GM18519 (cell line): ENCODE results near the gene TEKT3.

Experiments used
- ATAC-seq: cut with Tn5 transposase; IDR thresholded peaks from one replicate; pipeline ENCODE4 v1.9.1; 2021; ENCODE audit warnings: mild to moderate bottlenecking, moderate library complexity; ENCODE audit not compliant: unreplicated experiment, low FRiP score

Gene TEKT3

GRCh38 chr17:15350777-15351477, 9.5 kb upstream of the TEKT3 start:
- ATAC-seq: no peak

DNA sequence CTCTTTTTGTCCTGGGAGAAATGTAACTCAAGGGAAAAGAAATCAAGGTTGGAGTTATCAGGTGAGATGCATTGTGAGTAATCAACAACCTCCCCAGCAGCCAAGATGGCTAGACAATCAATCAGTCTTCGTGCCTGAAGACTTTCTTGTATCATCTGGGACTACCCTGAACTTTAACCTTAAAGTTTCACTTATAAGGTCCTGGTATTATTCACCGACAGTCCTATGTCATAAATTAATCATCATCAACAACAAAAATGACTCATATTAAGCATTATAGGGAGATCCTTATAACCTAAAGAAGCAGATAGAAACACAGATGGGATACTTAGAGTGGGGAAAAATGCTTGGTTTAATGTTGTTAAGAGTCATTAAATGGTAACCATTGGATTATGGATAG, 7.7 kb upstream of the TEKT3 start:
- ATAC-seq: no peak

- no peak for ATAC-seq
These were observed 6.6 kb upstream of the TEKT3 start for GRCh38 chr17:15348021-15348420.

DNA sequence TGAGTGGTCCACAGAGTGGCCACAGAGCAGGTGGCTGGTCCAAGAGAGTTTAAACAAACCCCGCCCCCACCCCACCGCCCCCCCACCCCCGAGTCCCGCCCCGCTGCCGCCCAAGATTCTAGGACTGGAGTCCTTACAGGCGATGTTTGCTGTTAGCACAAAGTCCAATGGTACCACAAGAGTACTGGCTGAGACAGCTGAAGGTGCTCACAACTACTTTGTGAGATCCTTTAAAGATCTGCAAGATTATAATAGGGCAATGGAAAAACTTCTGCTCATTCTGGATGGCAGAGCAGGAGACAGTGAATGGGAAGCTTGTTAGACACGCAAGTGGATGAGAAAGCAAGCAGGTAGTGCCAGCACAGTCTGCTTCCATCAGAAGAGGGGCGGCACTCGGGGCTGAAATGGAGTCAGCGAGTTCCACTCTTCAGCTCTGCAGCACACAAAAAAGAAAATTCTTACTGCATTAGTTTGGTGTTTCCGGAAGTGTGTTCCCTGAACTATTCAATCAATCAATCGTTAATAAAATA, 4.7 kb upstream of the TEKT3 start:
- ATAC-seq: no peak

DNA sequence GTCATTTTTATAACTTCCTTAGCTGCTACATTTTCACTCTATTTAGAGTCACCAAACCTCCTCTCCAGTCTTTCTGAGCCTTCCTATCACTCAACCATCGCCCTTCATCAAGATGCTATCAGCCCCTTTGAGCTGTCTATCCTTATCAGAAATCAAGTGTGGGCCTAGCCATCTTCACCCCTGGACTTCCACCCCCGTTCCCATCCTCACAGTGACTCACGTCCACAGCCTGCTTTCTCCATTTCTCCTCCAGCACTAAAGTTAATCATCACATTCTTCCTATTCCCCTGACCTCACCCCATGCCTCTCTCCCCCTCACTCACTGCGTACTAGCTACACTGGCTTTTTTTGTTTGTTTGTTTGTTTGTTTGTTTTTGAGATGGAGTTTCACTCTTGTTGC, 2.4 kb upstream of the TEKT3 start:
- ATAC-seq: no peak

DNA sequence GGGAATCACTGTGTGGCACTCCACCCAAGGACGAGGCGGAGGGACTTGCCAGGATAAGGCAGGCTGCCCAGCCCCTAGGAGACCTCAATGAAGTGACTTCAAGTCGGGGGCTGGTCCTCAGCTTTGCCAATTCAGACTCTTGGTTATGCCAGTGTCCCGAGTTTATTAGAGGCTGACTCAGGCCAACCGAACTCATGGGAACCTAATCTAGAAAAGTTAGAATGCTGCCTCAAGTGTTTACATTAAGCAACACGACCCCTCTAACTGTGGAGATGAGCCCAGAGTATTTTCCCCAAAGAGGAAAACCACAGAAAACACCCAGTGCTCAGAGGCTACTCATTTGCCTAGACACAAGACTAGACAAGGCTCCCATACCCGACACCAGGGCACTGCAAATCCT, 1.1 kb upstream of the TEKT3 start:
- ATAC-seq: no peak

GRCh38 chr17:15341966-15342365, 569 bp upstream of the TEKT3 start:
- no peak for ATAC-seq

DNA sequence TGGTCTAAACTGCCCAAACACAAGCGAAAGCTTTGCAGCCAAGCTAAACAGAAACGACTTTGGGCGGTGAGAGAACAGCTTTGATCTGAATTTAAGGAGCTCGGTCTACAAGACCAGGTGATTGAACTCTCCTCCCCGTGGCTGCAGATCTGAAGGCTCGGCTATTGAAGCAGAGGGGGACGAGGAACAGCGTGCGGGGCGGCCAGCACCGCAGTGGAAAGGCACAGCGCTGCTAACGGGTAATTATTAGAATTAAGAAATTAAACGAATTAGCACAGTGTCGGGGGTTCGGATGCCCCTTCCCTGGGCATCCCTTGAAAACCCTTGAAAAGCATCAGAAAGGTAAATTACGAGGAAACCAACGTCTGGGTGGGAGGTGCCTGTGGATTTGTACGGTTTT, 431 bp downstream of the TEKT3 start:
- ATAC-seq: no peak

GRCh38 chr17:15335446-15335845, 6.0 kb downstream of the TEKT3 start:
- ATAC-seq: no peak

GRCh38 chr17:15334266-15334665, 7.1 kb downstream of the TEKT3 start:
- no peak for ATAC-seq

DNA sequence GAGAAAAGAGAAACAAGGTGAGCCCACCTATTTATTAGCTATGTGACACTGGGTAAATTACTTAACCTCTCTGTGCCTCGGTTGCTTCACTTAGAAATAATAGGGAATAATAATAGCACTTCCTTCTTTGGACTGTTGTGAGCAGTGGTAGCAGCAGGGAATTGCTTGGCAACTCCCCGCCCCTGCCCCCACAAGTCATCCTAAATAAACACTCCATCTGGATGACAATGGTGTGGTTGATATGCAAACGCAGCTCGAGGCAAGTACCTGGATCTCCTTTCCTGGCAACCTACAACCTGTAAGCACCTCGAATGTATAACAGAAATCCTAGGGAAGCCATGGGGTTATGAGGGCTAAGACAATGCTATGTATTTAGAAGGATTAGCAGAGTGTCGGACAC, 9.1 kb downstream of the TEKT3 start:
- no peak for ATAC-seq

DNA sequence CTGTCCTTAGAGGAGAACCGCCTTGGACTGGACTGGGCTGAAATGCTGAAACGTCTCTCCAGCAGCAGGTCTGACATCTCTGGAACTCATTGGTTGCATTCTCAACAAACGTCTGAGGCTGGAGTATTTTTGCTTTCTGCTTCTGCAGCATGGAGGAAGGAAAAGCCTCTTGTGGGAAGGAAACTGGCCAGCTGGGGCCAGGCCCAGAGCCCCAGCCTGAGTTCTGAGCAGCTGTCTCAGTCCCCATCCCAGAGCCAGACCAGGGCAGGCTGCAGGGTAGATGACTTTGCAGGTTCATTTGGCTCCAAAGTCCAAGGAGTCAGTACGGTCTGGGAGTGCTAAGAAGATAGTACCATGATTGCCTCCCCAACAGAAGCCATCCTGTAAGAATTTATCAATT, 18.3 kb downstream of the TEKT3 start:
- no peak for ATAC-seq

GRCh38 chr17:15321556-15322251, 19.7 kb downstream of the TEKT3 start:
- no peak for ATAC-seq

DNA sequence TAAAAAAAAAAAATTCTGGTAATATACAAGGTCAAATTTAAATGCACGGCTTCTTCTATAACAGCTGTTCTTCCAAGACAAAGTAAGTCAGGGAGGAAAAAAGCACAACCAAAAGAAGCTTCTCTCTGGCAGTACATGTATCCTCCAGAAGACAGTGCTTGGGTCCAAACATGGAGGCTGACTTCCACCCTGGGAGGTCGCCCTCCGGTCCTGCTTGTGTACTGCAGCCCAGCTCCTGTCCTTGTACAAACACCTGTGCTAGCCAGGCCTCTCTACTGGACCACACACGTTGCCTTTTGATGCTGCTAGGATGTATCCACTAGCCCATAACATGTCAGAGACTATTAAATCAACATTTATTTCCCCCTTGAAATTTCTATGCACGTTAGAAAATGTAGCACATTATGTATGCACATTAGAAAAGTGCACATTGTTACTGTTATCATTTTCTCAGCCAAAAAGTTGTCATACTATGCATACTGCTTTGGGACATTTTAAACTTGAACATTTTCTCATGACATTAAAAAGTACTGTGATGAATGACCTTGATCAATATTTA, 21.9 kb downstream of the TEKT3 start:
- no peak for ATAC-seq

GRCh38 chr17:15311996-15312395, 29.4 kb downstream of the TEKT3 start:
- no peak for ATAC-seq

DNA sequence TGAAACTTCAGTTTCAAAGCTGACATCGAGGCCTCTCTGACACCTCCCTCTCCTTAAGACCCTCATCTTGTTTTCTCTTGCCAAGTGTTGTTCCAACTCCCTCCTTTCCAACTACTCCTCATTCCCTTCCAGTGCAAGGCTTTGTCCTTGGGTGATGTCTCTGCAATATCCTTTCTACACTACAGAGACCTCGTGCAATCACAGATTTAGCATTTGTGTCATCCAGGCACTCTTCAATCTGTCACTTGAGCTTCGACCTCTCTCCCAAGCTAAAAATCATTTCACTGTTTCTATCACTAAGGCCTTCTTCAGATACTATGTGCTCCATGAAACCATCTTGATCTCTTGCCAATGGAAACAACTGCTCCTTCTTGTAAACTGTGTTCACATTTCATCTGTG, 31.6 kb downstream of the TEKT3 start:
- ATAC-seq: no peak

- no peak for ATAC-seq
These were observed 32.2 kb downstream of the TEKT3 start for GRCh38 chr17:15309236-15309635.

DNA sequence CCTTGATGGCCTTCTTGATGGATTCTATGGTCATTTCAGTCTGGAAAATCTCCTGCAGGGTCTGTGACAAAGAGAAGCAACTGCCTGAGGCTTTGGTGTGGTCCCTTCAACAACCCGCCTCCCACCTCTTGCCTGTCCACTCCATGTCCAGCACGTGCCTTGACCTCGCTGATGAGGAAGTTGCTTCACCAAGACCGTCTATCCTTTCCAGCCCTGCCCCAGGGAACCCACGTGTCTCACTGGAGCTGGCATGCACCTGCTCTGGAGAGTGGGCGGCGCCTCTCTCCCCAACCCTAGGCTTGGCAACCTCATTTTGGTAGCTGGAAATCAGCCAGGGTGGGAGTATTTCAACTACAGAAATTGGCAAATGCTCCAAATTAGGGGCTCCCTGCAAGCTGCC, 32.6 kb downstream of the TEKT3 start:
- ATAC-seq: no peak

GRCh38 chr17:15307710-15308111, 33.7 kb downstream of the TEKT3 start:
- no peak for ATAC-seq

- ATAC-seq: no peak
These were observed 37.5 kb downstream of the TEKT3 start for GRCh38 chr17:15303851-15304250.

DNA sequence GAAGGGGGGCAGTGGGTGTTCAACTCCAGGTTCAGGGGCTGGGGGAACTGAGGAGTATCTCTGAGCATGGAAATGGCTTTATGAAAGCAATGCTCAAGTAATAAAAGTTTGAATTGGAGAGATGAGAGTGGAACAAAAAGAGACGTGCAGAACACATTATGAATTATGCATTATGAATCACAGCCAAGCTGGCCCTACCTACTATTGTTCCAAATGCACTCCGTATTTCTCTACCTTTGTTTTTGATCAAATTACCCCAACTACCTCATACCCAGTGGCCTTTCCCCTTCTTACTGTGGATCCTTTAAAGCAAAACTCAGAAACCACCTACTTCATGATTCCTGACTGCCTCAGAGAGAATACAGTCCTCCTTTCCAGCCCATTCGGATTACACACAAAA, 38.1 kb downstream of the TEKT3 start:
- ATAC-seq: no peak

- ATAC-seq: no peak
These were observed 39.6 kb downstream of the TEKT3 start for GRCh38 chr17:15301845-15302244.
